HepG2 (cell line): ENCODE data around the gene QSOX2. TPM values are rescaled to one million over a fixed set of nuclear protein-coding genes. Genes with fewer than 3 reads are reported as not detected.

Experiments used
- AGO2 ChIP-seq: fragments of 200-400 bp; formaldehyde crosslinking; optimal IDR thresholded peaks from 2 replicates; pipeline ENCODE3; 2017; ENCODE audit warnings: mild to moderate bottlenecking, low read depth, low read length, moderate library complexity
- BCL6 ChIP-seq: IDR thresholded peaks from 2 replicates; pipeline ENCODE4 v1.6.1; 2016; ENCODE audit warnings: missing genetic modification reagents, missing compliant biosample characterization
- E2F5 ChIP-seq: sonication (generic); formaldehyde crosslinking; conservative IDR thresholded peaks from 2 replicates; pipeline ENCODE4 v1.4.0; 2020; ENCODE audit warnings: missing genetic modification reagents
- FOXA1 ChIP-seq, 2 experiments: fragments of 450-650 bp in 1 of 2; sonication (generic) in 1 of 2; formaldehyde crosslinking in 1 of 2; IDR thresholded peaks; 2 replicates each; pipeline versions ENCODE4 v1.4.0 to v1.6.1; 2016 to 2020; ENCODE audit warnings: missing genetic modification reagents in 1 of 2
- FOXA3 ChIP-seq: IDR thresholded peaks from 2 replicates; pipeline ENCODE4 v1.6.1; 2016; ENCODE audit warnings: missing genetic modification reagents, missing compliant biosample characterization
- KLF16 ChIP-seq, 2 experiments: sonication (generic) in 1 of 2; formaldehyde crosslinking in 1 of 2; IDR thresholded peaks; 2 replicates each; pipeline versions ENCODE4 v1.6.1 to v1.8.0; 2016 to 2023; ENCODE audit warnings: missing genetic modification reagents in 2 of 2, missing compliant biosample characterization in 1 of 2
- MTF2 ChIP-seq: sonication (generic); formaldehyde crosslinking; IDR thresholded peaks from 2 replicates; pipeline ENCODE4 v1.5.0; 2020; ENCODE audit warnings: missing genetic modification reagents, borderline replicate concordance
- MXI1 ChIP-seq: IDR thresholded peaks from 3 replicates; pipeline ENCODE4 v1.6.1; 2012; ENCODE audit warnings: low read depth, low read length, inconsistent platforms, borderline replicate concordance
- REL ChIP-seq: sonication (generic); formaldehyde crosslinking; conservative IDR thresholded peaks from 2 replicates; pipeline ENCODE4 v1.8.0; 2022; ENCODE audit warnings: mild to moderate bottlenecking, missing genetic modification reagents, moderate library complexity
- RFXANK ChIP-seq: IDR thresholded peaks from 2 replicates; pipeline ENCODE4 v1.6.1; 2016
- SRSF9 ChIP-seq: fragments of 200-400 bp; formaldehyde crosslinking; IDR thresholded peaks from 2 replicates; pipeline ENCODE4 v1.6.1; 2018; ENCODE audit warnings: borderline replicate concordance, mild to moderate bottlenecking, low read depth, low read length; ENCODE audit not compliant: insufficient read depth, poor library complexity, severe bottlenecking
- ZNF253 ChIP-seq: sonication (generic); formaldehyde crosslinking; IDR thresholded peaks from 2 replicates; pipeline ENCODE4 v1.8.0; 2022; ENCODE audit warnings: mild to moderate bottlenecking, missing genetic modification reagents, borderline replicate concordance
- ZNF260 ChIP-seq: sonication (generic); formaldehyde crosslinking; IDR thresholded peaks from 2 replicates; pipeline ENCODE4 v1.4.0; 2020; ENCODE audit warnings: missing genetic modification reagents, low read depth, mild to moderate bottlenecking, borderline replicate concordance
- ZNF639 ChIP-seq: conservative IDR thresholded peaks from 2 replicates; pipeline ENCODE4 v1.6.1; 2018; ENCODE audit warnings: missing genetic modification reagents
- ZNF670 ChIP-seq: sonication (generic); formaldehyde crosslinking; IDR thresholded peaks from 2 replicates; pipeline ENCODE4 v1.8.0; 2022; ENCODE audit warnings: mild to moderate bottlenecking, missing genetic modification reagents, borderline replicate concordance
- ZNF841 ChIP-seq: sonication (generic); formaldehyde crosslinking; IDR thresholded peaks from 2 replicates; pipeline ENCODE4 v1.8.1; 2023; ENCODE audit warnings: missing genetic modification reagents, borderline replicate concordance
- polyA plus RNA-seq, 8 experiments: library from polyadenylated mRNA; depleted of rRNA in 3 of 8; stranded (reverse) in 7 of 8; unstranded in 1 of 8; fragments of >200 nt; fragmentation: Illumina TruSeq in 4 of 8; extraction: Trizol in 4 of 8; gene quantifications; 2 replicates each; pipeline versions ENCODE4 v1.2.1 to v1.2.3, GENCODE V29; 2011 to 2016; ENCODE audit warnings: low read depth in 4 of 8, missing spikeins in 1 of 8, mixed read lengths in 1 of 8; ENCODE audit not compliant: insufficient read depth in 1 of 8
- total RNA-seq, 5 experiments: library from RNA; depleted of rRNA; stranded (reverse); fragments of >200 nt; fragmentation: Illumina TruSeq; extraction: Trizol; gene quantifications; 2 replicates each; pipeline ENCODE4 v1.2.3, GENCODE V29; 2016; ENCODE audit warnings: low read depth in 1 of 5
- TF ChIP-seq, protein P1 (sequence below): sonication (generic); formaldehyde crosslinking; conservative IDR thresholded peaks from 2 replicates; pipeline ENCODE4 v1.8.0; 2022; ENCODE audit warnings: missing genetic modification reagents
- TF ChIP-seq, protein P2 (sequence below): IDR thresholded peaks from 2 replicates; pipeline ENCODE4 v1.6.1; 2016; ENCODE audit warnings: control low read depth

The QSOX2 gene
- total and polyA plus RNA-seq, 2 of the 13 experiments (the other 11 are each of a cell fraction or from before 2014, with no cell fraction given): 27.1 to 42.1 TPM

DNA sequence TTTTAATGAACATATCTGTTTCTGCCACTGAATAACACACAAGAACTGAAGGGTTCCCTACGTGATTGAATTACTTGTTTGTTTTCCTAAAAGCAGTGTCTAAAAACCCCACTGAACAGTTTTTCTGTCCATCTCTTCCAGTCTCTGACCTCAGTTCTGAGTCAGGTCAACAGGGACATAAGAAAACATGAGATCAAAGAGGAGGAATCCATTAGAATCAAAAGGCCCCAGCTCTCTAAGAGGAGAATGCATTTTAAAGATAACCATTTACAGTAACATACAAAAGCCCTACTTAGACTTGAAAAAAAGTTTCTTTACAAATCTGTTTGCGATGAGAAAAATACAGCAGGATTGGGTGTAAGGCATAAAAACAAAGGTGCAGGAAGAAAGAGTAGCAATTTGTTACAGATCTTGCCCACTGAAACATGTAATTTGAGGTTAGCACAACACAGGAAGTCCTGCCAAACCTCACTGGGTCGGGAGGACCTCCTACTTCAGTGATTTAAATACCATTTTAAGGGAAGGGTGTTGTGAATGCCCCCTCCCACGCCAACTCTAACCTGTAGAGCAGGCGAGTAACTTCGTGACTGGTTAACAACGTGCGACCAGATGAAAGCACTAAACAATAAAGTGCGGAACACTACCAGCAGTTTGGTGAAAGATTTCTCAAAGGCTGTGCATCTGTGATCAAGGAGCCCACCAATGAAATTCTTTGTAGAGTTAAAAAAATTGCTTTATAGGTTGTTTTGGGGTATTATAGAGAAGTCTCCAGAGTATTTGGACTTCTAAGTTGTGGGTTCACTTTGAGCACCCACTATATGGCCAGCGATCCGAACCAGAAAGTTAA is 1.3 kb downstream of the QSOX2 start (continued):
- TF ChIP-seq MTF2 (no peak), RFXANK (CRISPR knock-in tag) (no peak), MXI1 (no peak), BCL6 (CRISPR knock-in tag) (peak; percentile 73), ZNF260 (no peak), ZNF253 (CRISPR knock-in tag) (no peak), ZNF639 (CRISPR knock-in tag) (no peak), FOXA1 (IDR thresholded peaks at IDR 0.05) (no peak), FOXA1 (CRISPR knock-in tag; IDR thresholded peaks at IDR 0.05) (0 out of 2 replicates have a peak, but pooled peaks have one; percentile 31), AGO2 (no peak), FOXA3 (peak; percentile 57), SRSF9 (no peak), ZNF670 (CRISPR knock-in tag) (no peak), ZNF841 (CRISPR knock-in tag) (no peak), REL (no peak), KLF16 (CRISPR knock-in tag; IDR thresholded peaks at IDR 0.05) (no peak), E2F5 (no peak)
- TF ChIP-seq, protein P1, sequence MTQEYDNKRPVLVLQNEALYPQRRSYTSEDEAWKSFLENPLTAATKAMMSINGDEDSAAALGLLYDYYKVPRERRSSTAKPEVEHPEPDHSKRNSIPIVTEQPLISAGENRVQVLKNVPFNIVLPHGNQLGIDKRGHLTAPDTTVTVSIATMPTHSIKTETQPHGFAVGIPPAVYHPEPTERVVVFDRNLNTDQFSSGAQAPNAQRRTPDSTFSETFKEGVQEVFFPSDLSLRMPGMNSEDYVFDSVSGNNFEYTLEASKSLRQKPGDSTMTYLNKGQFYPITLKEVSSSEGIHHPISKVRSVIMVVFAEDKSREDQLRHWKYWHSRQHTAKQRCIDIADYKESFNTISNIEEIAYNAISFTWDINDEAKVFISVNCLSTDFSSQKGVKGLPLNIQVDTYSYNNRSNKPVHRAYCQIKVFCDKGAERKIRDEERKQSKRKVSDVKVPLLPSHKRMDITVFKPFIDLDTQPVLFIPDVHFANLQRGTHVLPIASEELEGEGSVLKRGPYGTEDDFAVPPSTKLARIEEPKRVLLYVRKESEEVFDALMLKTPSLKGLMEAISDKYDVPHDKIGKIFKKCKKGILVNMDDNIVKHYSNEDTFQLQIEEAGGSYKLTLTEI (CRISPR knock-in tag): no peak
- TF ChIP-seq, protein P2, sequence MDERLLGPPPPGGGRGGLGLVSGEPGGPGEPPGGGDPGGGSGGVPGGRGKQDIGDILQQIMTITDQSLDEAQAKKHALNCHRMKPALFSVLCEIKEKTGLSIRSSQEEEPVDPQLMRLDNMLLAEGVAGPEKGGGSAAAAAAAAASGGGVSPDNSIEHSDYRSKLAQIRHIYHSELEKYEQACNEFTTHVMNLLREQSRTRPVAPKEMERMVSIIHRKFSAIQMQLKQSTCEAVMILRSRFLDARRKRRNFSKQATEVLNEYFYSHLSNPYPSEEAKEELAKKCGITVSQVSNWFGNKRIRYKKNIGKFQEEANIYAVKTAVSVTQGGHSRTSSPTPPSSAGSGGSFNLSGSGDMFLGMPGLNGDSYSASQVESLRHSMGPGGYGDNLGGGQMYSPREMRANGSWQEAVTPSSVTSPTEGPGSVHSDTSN (CRISPR knock-in tag): no peak
